ENCODE results near the gene SENP2.
"Not testable (repeated sequence)": the region's sequence is repeated elsewhere in the genome, so short reads cannot be mapped to it uniquely, and the experiment has no call there.

Gene SENP2

DNA sequence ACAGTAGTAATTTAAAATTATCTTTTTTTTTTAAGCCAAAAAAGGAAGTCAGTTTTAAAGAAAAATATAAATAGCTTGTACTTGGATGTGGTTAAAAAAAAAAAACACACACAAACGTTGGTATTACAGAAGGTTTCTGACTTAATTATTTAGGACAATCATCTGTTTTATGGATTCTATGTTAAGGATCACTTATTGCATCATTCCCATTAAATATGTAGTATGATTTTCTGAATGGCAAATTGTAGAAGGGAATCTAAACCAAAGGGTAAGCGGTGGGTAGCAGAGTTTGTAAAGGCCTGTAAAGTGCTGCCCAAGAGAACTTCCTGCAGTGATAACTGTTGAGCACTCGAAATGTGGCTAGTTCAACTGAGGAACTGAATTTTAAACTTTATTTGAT, 8.0 kb downstream of the SENP2 start:
- DNase-seq = no peak

DNA sequence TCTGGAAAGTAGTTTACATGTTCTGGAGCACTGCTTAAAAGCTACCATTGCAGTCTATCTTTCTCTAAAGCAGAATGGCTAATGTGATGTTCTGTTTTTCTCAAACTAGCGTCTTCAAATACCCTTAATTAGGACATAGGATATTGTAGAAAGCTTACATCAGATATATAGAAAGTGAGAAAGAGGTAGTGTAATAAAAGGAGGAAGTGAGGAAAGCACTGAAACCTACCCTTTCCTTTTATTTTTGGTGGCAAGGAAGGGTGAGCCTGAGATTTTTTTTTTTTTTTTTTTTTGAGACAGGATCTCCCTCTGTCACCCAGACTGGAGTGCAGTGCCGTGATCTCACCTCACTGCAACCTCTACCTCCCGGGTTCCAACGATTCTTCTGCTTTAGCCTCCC, 9.4 kb downstream of the SENP2 start:
- no peak for DNase-seq

DNA sequence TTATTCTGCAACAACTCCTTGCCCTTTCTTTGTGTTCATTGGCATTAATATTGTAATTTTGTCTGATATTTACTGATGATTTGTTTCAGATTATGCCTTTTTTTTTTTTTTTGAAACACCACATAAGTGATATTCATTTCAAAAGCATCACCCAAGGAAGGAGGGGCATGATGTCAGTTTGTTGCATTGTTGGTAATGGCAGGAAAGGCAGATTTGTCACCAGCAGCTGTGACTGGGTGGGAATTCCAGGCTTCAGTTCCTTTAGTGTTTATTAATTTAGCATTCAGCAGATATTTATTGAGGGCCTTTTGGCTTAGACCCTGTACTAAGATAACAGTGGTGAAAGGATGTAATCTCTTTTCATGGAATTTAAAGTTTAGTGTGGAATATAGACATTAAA, 19.5 kb downstream of the SENP2 start:
- DNase-seq = no peak

DNA sequence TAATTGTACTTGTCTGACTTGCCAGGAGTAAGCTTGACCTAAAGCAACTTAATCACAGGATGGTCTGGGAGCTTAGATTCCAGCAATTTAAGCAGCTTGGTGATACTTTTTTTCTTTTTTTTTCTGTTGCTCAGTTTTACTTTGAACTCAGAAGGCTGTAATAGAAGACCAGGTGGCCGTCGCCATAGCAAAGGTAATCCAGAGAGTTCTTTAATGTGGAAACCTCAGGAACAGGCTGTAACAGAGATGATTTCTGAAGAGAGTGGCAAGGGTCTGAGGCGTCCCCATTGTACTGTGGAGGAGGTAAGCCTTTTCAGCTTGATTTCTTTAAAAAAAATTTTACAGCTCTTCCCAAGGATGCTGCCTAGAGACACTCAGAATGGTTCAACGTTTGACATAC, 20.1 kb downstream of the SENP2 start:
- no peak for DNase-seq

DNA sequence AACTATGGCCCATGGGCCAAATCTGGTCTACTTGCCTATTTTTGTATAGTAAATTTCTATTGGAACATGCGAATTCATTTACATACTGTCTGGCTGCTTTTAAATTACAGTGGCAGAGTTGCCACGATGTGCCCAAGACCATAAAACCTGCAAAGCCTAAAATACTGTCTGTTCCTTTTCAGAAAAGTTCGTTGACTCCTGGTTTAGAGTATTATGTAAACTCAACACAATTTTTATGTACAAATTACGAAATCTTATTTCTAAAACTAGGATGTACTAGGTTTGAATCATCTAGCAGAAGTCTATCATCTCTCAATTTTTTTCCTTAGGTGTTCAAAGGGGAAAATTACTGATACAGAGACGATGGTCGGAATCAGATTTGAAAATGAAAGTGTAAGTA, 26.9 kb downstream of the SENP2 start:
- no peak for DNase-seq

DNA sequence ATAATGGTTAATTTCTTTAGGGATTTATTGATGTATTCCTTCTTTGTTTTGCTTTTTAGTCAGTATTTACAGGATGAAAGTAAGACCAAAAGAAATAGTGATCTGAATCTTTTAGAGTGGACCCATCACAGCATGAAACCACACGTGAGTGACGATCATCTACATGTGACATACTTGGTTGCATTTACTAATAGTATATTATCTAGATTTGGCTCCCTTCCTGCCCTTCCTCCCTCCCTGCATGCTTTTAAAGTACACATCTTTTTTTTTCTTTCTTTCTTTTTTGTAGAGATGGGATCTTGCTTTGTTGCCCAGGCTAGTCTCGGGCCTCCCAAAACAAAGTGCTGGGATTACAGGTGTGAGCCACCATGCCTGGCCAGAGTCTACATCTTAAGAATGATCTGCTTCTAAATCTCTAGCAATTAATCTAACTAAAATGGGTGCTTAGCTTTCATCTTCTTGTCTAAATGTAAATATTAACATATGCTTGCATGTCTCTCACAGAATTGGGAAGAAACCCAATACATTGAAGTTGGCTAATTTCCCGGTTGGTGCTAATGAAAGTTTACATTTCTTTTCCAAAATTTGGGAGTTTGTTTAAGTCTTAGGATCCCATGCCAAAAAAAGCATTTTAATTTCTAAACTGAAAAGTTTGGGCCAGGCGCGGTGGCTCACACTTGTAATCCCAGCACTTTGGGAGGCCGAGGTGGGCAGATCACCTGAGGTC, 38.0 kb downstream of the SENP2 start:
- DNase-seq = no peak

DNA sequence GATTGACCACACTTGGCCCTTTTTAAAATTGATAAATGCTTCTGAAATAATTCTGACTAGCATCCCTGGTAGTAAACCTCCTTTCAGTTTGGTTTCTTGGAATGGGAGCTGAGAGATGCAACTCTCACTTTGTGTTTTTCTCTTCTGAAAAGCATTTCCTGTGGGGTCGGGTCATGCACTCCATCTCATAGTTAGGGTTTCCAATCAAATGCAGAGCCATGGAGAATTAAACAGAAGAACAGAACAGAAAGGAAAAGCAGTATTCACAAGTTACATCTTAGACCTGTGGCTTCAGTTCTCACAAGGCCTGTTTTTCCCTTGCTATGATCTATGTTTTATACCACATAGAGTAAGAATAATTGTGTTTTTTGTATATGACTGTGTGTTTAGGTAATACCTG, 39.7 kb downstream of the SENP2 start:
- no peak for DNase-seq

DNA sequence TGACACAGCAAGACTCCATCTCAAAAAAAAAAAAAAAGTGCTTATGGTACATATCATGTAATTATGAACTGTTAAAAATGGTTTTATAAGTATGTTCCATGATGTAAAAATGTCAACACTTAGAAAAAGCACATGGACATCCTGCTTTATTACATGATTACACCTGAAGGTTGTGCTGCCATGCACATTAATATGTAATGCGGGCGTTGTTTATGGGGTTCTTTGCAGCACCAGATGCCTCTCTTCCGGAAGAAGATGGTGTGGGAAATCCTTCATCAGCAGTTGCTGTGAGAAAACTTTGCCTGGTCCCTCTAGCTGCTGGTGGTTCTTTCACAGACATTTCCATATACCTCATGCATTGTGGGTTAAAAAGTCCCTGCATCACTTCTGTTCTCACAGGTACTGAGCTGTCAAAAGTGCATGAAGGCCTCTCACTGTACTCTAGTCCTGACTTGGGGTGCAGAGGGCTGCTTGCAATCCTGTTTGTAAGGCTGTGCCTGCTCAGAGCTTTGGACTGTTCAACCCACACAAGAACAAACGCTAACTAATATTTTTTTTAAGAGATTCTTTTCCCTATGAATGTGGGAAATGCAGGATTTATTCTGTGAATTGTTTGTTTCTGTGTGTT, 43.6 kb downstream of the SENP2 start:
- no peak for DNase-seq

DNA sequence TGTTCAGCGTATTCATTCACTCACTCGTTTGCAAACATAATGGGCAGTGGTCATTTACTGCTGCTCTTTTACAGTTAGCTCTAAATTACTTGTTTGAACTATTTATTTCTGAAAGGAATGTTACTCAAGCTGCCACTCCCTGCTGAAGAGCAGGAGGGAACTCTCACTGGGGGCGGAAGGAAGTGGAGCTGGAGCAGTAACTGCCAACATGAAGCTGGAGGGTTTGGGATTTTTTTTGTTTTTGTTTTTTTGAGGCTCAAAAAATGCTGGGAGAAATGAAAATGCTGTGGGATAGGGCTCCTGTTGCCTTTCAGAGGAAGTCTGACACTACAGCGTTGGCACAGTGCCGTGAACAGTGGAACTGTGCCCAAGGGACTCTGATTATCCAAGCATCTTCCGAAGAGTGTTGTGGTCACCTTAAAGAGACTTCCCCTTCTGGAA, 44.1 kb downstream of the SENP2 start:
- no peak for DNase-seq

DNA sequence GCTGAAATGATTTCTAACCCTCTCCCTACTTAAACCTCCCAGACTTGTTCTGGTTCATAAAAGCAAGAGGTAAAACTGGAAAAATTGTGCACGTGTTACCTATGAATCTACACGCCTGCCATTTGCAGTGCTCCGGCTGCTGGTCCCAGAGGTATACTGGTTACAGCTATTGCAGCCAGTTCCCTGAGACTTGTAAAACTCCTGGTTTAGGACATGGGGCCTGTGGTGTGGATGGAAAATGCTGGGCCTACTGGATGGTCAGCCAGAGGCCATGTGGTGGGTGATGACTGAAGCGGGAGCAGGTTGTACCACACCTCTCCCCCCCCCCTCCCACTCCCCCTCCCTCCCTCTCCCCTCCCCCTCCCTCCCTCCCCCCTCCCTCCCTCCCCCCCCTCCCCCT, 45.0 kb downstream of the SENP2 start:
- DNase-seq = no peak

DNA sequence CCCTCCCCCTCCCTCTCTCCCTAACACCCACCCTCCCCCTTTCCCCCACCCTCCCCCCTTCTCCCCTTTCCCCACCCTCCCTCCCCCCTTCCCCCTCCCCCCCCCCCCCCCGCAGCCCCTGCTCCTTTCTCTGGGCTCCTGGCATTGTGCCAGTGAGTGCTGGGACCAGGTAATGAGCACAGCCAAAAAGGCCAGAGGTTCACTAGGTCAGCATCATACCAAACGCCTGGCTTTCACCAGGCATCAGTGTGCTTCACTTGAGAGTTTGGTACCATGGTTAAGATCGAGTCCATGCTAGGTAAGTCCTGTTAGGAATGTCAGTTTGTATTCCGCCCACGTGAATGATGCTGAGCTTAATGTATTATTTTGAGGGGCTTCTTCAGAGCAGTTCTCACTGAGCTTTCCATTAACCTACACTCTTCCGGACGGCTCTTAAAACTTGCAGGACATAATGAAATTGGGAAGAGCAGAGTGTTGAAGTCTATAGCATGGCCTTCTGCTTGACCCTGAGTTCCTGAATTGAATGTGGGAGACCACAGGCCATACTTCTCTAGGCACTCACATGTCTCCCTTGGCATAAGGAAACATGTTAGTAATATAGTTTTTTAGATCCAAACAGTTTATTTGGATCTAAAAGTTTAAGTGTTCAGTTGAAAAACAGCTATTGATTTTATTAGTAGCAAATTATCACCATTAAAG, 45.6 kb downstream of the SENP2 start:
- DNase-seq = no peak

DNA sequence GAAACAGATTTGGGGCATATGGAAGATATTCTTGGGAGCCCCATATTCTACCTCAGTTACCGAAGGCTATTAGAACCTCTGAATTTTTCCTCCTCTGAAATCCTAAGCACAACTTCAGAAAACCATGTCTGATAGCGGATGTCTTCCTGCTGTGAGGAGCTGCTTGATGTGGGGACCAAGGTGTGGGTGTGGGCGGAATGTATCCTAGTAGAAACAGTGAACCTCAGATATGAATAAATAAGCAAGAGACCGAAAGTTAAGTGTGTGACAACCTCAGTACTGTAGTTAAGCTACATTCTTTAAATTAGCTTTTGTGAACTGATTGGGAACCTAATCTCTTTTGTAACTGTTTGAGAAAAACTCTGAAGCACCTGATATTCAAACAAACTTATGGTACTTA, 46.9 kb downstream of the SENP2 start:
- DNase-seq = no peak

DNA sequence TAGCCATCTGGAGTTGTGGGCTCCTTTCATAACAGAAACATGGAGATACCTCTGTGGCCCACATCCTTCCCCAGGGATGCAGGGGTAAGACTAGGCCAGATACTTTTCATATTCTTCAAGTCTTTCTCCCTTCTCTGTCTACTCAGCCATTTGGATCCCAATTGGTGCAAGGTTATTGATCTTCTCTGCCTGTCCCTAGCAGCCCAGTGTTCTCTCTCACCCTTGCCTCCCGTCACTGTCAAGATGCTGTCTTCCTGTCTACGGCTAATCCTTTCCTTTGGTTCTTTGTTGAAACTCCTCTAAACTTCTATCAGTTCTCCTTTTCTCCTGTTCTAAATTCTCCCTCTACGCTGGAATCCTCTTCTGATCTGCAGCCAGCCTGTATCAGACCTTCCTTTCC, 51.3 kb downstream of the SENP2 start:
- no peak for DNase-seq

DNA sequence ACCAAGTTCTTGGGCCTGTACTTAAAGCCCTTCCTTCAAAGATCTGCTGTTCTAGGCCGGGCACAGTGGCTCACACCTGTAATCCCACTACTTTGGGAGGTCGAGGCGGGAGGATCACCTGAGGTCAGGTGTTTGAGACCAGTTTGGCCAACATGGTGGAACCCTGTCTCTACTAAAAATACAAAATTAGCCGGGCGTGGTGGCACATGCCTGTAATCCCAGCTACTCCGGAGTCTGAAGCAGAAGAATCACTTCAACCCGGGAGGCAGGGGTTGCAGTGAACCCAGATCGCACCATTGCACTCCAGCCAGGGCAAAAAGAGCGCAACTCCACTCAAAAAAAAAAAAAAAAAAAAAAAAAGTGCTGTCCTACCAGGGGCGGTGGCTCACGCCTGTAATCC, 52.6 kb downstream of the SENP2 start:
- DNase-seq = not testable (repeated sequence)

DNA sequence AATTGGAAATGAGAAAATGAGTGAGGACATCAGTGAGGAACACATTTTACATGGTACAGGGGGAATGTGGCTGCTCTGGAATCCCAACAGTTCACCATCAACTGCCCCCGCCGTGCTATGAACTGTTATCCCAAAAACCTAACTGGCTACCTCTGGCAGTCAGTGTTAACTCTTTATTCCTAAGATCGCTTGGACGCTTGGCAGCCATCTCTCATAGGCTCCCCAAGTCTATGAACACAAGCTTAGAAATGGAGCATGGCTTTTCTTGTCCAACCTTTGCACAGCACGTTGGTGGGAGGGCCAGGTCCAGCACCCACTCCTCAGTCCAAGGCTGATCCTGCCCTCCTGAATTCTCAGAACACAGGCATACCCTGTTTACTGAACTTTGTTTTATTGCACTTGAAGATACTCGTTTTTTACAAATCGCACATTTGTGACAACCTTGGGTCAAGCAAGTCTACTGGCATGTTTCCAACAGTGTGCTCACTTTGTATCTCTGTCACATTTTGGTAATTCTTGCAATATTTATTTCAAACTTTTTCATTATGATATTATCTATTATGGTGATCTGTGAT, 53.6 kb downstream of the SENP2 start:
- DNase-seq = no peak

DNA sequence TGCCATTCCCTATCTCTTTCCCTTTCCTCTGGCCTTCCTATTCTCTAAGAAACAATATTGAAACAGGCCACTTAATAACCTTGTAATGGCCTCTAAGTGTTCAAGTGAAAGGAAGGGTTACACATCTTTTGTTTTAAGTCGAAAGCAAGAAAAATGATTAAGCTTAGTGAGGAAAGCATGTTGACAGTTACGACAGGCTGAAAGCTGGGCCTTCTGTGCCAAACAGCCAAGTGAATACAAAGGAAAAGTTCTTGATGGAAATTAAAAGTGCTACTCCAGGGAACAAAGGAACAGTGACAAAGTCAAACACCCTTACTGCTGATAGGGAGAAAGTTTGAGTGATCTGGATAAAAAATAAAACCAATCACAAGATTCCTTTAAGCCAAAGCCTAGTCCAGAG, 54.2 kb downstream of the SENP2 start:
- DNase-seq = no peak

DNA sequence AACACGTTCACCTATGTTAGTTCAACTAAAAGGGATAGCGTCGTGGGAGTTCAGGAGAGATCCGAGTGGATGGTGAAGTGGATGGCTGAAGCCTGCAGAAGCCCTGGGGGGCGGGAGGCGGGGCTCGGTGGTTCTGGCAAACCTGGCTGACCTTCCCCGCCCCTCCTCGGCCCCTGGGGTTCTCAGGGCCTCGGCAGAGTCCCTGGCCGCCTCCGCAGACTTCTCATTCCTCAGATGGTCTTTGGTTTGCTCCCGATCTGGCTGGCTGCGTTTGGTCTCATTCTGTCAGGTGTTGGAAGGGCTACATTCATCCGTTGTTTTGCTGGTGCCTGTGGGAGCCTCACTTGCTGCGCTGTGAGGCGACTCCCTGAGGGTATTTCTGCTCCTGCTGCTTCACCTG, 59.1 kb downstream of the SENP2 start:
- DNase-seq = not testable (repeated sequence)

DNA sequence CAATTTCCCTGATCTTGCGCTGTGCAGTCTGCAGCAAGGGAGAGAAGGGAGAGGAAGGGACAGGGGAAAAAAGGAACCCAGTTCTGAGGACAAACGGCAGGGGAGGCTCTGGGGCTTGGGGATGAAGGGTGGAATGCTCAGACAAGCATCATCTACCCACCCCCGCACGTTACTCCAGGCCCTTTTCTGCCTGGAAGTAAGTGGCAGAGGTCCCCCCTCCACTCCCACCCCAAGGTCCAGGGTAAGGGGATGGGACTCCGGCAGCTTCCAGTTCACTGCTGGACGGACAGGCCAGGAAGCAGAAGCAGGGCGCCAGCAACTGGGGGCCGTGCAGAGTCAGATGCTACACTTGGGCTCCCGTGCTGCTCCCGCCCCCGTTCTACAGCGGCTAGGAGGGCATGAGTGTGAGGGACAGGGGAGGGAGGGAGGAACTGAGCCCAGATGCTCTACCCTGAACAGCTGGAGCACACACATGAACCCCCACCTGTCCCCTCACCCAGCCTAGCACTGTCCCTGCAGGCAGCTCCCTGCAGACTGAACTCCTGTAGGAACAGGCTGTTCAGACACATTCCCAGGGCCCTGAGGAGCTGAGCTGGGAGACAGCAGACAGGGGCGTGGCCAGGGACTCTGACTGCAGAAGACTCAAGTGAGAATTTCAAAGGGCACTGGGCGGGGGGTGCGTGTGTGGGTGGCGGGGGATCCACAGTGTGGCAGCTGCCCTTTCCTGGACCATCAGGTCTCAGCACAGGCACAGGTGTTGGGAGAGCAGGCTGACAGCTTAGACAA, 59.7 kb downstream of the SENP2 start:
- no peak for DNase-seq

DNA sequence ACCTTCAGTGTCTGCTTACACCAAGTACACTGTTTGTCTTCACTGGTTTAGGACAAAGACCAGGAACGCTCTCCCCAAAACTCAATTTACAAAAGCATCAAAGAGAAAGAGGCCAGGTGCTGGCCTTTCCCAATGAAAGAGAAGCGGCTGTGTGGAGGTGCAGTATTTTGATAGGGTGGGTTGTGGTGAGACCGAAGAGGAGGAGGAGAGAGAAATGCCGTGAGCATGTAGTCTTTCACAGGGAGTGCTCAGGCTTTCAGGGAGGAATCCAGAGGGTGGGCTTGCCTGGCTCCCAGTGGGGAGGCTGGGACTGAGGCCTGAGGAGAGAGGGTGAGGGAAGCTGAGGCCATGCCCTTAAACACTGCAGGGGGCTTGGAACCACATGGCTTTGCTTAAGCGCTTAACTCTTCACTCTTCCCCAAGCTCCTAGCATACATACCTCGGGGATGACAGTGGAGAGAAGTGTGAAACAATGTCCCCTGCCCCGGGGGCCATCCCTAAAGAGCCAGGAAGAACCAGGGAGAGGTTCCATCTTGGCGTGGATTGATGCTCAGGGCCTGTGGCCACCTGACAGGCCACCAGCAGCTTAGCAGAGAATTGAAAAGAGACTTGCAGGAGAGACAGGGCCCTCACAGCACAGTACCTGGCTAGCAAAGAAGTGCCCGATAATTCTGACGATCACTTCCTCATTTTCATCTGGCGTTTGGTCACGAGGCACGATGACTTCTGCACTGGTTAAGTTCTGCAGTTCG, 60.5 kb downstream of the SENP2 start:
- DNase-seq = no peak

DNA sequence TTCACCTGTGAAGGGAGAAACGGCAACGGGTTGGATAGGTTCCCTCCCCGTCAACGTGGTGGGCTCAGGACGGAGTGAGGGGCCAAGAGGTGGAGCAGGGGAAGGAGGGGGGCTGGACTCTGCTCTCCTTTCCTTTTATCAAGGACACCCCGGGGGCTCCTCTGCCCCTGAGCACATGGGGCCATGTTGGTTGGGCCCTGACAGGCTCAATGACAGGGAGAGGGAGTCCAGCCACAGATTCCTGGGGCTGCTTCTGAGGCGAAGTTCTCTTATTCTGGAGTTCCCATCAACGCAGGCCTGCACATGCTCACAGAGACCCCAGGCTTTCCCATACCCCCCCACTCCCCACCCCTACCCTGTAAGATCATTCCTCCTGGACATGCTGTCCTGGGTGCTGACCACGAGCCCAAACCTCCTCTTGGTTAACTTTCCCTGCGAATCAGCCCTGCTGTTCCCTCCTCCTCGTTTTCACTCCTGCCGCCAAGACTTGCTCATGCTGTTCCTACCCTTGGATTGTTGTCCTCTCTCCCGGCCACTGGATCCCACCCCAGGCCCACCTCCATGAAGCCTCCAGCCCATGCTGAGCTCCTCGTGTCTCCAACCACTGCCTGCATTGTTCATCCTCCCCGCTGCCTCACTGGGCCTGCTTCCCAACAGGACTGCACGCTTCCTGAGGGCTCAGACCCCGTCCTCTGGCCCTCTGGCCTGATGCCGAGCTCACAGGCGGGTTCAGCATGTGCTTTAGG, 61.2 kb downstream of the SENP2 start:
- no peak for DNase-seq

DNA sequence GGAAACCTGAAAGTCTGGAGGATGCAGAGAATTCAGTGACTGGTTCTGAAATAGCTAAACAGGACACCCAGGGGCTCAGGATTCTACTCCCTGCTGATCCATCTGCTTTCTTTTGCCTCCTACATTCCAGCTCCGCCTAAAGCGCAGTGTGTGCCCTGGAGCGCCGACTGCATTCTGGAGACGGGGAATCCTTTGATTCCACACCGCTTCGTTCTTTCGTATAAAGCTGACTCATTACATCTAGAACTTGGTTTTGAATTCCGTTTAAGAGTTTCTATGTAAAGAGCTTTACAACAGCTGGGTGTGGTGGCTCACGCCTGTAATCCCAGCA, 61.8 kb downstream of the SENP2 start:
- no peak for DNase-seq

DNA sequence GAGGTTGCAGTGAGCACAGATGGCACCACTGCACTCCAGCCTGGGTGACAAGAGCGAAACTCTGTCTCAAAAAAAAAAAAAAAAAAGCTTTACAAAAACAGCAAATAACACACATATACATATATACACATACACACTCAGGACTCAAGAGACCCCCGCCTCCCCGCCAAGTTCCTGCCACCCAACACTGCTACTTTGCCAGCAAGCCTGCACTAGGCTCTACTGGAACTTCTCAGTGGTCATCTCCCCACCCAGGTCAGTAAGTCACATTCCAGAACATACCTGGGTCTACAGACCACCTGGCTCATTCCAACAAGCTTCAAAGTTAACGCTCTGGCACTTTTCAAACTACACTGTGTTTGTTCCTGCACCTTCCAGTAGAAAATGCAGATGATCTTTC, 62.3 kb downstream of the SENP2 start:
- no peak for DNase-seq
